Mesenteric fat pad (tissue), 1 donor: Measurements from ENCODE around the gene TAF11. TPM values are rescaled to one million over a fixed set of nuclear protein-coding genes. Genes with fewer than 3 reads are reported as not detected.
"Not testable (repeated sequence)": the region's sequence is repeated elsewhere in the genome, so short reads cannot be mapped to it uniquely, and the experiment has no call there.

ENCODE experiments used
- DNase-seq: peaks from one replicate; pipeline ENCODE4 v3.0.0-alpha.2; 2020; ENCODE audit warnings: low spot score
- long read RNA-seq: library from polyadenylated mRNA; unstranded; transcript quantifications from one replicate; pipeline ENCODE4 v2.0.0, GENCODE V29; 2020
- total RNA-seq: library from RNA; stranded (reverse); fragmentation: NEBNext Ultra II Directional; extraction: Animal tissue kit (Norgen Biotek cat#: 25700); gene quantifications from one replicate; pipeline ENCODE4 v1.2.1, GENCODE V29; 2021
- donor health status: DM: yes; HTN: yes; CAD: no.

TAF11 gene
- 17.3 TPM for total RNA-seq
- long read RNA-seq, transcript TAF11-202 (4 exons, 1,465 nt): minor isoform, 6 of 85 reads
- long read RNA-seq, transcript TAF11-201 (5 exons, 1,580 nt): major isoform, 75 of 85 reads
- long read RNA-seq, partial matches to known transcripts: 2 of 85 reads
- long read RNA-seq, other reads (novel, unspliced or antisense): 2 of 85 reads

- peak; percentile 95 for DNase-seq
These were observed at the start of gene TAF11 for GRCh38 chr6:34887753-34888513. TAF11 (minus strand) TSS chr6:34888042; CDS start chr6:34887957, 85 bp downstream.

GRCh38 chr6:34934516-34934915 lies 46.7 kb upstream of the TAF11 start:
- DNase-seq: no peak

GRCh38 chr6:34932202-34932601 lies 44.4 kb upstream of the TAF11 start:
- DNase-seq: not testable (repeated sequence)

- no peak for DNase-seq
These were observed 42.4 kb upstream of the TAF11 start for GRCh38 chr6:34930221-34930620.

- no peak for DNase-seq
These were observed 41.6 kb upstream of the TAF11 start for GRCh38 chr6:34929241-34929978.

GRCh38 chr6:34928695-34929094 lies 40.9 kb upstream of the TAF11 start:
- DNase-seq: no peak

- DNase-seq: no peak
These were observed 40.4 kb upstream of the TAF11 start for GRCh38 chr6:34928220-34928619.

GRCh38 chr6:34926655-34927054 lies 38.8 kb upstream of the TAF11 start:
- no peak for DNase-seq

- no peak for DNase-seq
These were observed 37.2 kb upstream of the TAF11 start for GRCh38 chr6:34924831-34925625.

- no peak for DNase-seq
These were observed 34.4 kb upstream of the TAF11 start for GRCh38 chr6:34922177-34922663.

GRCh38 chr6:34920097-34920496 lies 32.3 kb upstream of the TAF11 start:
- no peak for DNase-seq

GRCh38 chr6:34919651-34920050 lies 31.8 kb upstream of the TAF11 start:
- no peak for DNase-seq

GRCh38 chr6:34917626-34918285 lies 29.9 kb upstream of the TAF11 start:
- no peak for DNase-seq

- no peak for DNase-seq
These were observed 28.6 kb upstream of the TAF11 start for GRCh38 chr6:34916348-34916967.

- DNase-seq: no peak
These were observed 26.5 kb upstream of the TAF11 start for GRCh38 chr6:34914358-34914757.

GRCh38 chr6:34912715-34913464 lies 25.0 kb upstream of the TAF11 start:
- no peak for DNase-seq

- no peak for DNase-seq
These were observed 24.0 kb upstream of the TAF11 start for GRCh38 chr6:34911822-34912221.

GRCh38 chr6:34909320-34909883 lies 21.6 kb upstream of the TAF11 start:
- no peak for DNase-seq

GRCh38 chr6:34908194-34908593 lies 20.4 kb upstream of the TAF11 start:
- DNase-seq: no peak
